ENCODE measurements around the gene STAB1.

The STAB1 gene

GRCh38 chr3:52484680-52485461, 10.3 kb upstream of the STAB1 start:
- no peak for DNase-seq

DNA sequence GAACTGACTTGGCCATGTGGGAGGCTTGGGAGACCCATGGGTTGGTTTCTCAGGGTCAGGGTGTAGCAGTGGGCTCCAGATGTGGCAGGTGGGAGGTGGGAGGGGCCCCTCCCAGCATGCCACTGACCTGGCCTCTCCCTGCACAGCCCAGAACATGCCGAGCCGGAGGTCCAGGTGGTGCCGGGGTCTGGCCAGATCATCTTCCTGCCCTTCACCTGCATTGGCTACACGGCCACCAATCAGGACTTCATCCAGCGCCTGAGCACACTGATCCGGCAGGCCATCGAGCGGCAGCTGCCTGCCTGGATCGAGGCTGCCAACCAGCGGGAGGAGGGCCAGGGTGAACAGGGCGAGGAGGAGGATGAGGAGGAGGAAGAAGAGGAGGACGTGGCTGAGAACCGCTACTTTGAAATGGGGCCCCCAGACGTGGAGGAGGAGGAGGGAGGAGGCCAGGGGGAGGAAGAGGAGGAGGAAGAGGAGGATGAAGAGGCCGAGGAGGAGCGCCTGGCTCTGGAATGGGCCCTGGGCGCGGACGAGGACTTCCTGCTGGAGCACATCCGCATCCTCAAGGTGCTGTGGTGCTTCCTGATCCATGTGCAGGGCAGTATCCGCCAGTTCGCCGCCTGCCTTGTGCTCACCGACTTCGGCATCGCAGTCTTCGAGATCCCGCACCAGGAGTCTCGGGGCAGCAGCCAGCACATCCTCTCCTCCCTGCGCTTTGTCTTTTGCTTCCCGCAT, 7.9 kb upstream of the STAB1 start:
- DNase-seq = no peak

- no peak for DNase-seq
Measured at GRCh38 chr3:52487788-52488691, 7.1 kb upstream of the STAB1 start.

DNA sequence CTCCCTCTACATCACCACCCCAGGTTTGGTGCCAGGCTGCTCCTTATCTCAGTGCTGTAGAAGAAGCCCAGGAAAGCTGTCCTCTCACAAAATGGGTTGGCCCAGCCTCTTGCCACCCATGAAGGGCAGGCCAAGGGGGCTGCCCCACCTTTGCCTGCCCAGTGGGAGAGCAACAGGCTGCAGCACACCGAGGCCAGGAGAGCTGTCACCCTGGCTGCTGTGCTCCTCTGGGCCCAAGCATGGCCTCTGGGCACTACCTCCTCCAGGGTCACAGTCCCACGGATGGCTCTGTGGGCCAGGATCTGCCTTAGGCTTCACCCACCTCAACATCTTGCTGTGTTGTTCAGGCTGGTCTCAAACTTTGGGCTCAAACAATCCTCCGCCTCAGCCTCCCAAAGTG, 6.4 kb upstream of the STAB1 start:
- DNase-seq = no peak

DNA sequence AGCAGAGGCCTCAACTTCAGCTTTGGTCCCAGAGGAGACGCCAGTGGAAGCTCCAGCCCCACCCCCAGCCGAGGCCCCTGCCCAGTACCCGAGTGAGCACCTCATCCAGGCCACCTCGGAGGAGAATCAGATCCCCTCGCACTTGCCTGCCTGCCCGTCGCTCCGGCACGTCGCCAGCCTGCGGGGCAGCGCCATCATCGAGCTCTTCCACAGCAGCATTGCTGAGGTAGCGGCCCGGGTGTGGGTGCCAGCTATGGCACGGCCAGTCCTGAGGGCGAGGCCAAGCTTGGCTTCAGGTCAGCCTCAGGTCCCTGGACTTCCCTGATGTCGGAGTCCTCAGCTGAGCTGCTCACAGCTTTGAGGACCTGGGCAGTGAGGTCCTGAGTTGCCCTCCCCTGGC, 5.7 kb upstream of the STAB1 start:
- no peak for DNase-seq

DNA sequence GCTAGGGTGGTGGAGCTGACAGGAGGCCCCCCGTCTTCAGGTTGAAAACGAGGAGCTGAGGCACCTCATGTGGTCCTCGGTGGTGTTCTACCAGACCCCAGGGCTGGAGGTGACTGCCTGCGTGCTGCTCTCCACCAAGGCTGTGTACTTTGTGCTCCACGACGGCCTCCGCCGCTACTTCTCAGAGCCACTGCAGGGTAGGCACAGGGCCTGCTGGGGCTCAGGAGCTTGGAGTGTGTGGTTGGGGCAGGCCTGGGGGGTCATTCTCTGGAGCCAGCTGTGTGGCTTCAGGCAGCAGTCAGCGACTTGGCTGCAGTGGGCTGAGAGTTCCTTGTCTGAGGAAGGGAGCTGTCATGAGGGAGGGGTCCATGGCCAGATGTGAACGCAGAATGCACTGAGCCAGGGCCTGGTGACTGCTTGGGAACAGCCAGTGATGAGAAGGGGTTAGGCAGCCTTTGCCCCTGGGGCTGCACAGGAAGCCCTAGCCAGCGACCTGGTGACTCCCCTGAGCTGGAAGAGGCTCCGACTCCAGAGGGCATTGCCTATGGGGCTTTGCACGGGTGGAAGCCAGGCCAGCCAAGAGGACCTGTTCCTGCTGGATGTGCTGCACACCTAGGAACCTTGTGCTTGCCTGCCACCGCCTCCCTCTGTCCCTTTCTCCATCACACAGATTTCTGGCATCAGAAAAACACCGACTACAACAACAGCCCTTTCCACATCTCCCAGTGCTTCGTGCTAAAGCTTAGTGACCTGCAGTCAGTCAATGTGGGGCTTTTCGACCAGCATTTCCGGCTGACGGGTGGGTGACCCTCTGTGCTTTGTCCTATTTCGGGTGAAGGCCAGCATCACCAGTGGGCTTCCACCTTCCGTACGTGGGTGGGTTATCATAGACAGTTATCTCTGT, 4.9 kb upstream of the STAB1 start:
- DNase-seq = no peak

GRCh38 chr3:52490939-52491526, 4.1 kb upstream of the STAB1 start:
- DNase-seq = no peak

GRCh38 chr3:52492059-52492458, 3.1 kb upstream of the STAB1 start:
- DNase-seq = no peak

- no peak for DNase-seq
Measured at GRCh38 chr3:52493232-52494017, 1.7 kb upstream of the STAB1 start.

DNA sequence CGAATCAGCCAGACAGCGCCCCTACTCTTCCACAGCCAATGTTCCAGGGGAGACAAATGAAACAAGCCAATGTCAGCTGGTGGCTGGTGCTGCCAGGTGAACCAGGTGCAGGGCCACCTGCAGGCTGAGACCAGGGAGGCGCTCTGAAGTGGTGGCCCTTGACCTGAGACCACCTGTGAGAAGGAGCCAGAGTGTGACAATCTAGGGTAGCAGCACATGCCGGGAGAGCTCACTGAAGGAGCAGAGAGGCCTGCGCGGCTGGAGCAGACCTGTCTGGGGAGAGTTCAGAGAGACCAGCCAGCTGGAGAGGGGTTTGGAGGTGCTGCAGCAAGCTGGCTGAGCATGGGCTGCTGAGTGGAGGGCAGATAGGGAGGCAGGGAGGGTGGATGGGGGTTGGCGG, 693 bp upstream of the STAB1 start:
- DNase-seq = no peak

GRCh38 chr3:52495777-52496602, 852 bp downstream of the STAB1 start:
- DNase-seq = no peak

- DNase-seq = no peak
Measured at GRCh38 chr3:52498137-52499054, 3.3 kb downstream of the STAB1 start.

DNA sequence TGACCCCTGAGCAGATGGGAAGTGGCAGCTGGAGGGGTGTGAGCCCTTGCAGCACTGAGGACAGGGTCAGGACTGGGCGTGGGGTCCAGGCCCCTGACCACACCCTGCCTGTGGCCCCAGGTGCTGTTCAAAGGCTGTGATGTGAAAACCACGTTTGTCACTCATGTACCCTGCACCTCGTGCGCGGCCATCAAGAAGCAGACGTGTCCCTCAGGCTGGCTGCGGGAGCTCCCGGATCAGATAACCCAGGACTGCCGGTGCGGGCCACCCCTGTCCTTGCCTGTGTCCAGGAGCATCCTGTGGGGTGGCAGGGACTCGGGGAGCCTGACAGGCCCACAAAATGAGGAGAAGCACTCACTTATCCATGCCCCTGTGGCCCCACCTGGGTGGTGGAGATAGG, 5.9 kb downstream of the STAB1 start:
- DNase-seq = no peak

DNA sequence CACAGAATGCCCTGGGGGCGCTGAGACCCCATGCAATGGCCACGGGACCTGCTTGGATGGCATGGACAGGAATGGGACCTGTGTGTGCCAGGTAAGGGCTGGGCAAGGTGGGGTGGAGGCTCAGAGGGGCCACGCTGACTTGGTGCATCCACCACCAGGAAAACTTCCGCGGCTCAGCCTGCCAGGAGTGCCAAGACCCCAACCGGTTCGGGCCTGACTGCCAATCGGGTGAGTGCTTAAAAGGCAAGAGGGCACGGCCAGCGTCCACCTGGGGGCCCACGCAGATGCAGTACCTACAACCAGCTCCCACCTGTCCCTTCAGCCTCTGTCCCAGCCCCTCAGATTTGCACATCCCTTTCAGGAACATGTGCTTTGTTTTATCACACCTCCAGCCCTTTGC, 6.9 kb downstream of the STAB1 start:
- no peak for DNase-seq

GRCh38 chr3:52502808-52503350, 7.7 kb downstream of the STAB1 start:
- DNase-seq = no peak

DNA sequence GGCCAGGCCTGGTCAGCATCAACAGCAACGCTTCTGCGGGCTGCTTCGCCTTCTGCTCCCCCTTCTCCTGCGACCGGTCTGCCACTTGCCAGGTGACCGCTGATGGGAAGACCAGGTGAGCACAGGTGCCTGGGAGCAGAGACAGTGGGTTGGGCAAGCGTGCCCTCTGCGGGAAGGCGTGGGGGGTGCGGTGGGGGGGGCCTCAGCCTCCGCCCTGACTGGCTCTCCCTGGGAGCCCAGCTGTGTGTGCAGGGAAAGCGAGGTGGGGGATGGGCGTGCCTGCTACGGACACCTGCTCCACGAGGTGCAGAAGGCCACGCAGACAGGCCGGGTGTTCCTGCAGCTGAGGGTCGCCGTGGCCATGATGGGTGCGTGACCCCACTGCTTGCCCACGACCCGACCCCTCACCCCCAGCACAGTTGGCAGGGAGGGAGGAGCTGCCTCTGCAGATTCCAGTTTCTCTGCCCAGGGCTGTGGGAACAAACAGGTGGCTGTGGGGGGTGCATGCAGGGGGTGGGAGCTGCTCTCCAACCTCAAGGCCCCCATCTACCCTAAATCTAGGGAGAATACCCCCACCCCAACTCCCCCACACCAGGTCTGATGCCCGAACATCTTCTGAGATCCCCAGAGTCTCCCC, 8.8 kb downstream of the STAB1 start:
- DNase-seq = no peak

DNA sequence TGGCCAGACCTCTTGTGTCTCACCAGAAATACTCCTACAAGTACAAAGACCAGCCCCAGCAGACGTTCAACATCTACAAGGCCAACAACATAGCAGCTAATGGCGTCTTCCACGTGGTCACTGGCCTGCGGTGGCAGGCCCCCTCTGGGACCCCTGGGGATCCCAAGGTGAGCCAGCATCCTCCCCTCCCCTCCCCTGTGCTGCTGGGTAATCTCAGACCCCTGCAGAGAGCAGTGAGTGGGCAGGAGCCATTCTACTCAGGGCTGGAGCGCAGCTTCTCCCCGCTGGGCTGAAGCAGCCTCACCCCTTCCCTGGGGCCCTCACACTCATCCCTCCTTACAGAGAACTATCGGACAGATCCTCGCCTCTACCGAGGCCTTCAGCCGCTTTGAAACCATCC, 9.8 kb downstream of the STAB1 start:
- DNase-seq = no peak

DNA sequence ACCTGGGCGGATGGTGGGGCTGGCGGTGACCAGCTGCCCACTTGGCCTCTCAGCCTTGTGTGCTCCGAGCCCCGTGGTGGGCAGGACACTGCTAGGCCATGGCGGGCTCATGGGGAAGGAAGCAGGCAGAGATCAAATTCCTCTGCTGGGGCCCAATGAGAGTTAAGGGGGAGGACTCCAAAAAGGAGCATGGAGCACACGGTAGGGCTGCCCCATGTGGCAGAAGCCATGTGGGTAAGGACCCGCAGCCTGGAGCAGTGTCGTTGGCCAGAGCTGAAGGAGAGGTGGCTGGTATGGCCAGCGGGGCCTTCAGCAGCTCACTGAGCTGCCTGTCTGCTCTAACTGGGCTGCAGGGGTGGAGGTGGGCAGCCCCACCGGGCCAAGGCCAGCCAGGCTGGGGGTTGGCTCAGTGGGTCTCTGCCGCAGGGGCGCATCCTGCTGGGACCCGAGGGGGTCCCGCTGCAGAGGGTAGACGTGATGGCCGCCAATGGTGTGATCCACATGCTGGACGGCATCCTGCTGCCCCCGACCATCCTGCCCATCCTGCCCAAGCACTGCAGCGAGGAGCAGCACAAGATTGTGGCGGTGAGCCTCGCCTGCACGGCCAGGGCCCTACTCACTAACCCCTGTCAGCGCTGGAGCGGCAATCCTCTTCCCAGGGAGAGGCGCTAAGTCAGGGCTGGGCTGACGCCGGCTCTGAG, 11.3 kb downstream of the STAB1 start:
- DNase-seq = no peak

Measured in NCI-H1930 (cell line).